H1 (cell line): ENCODE data around the gene RNF214. TPM values are rescaled to one million over a fixed set of nuclear protein-coding genes. Genes with fewer than 3 reads are reported as not detected.

Source experiments
- CTCF ChIA-PET: fragments of 300-600 bp; sonication (Branson Sonifier 250); formaldehyde crosslinking; loops from one replicate; lab custom pipeline; 2021; ENCODE audit not compliant: partially characterized antibody; lab: Charles Lee
- POLR2A ChIA-PET: fragments of 300-600 bp; sonication (Branson Sonifier 250); formaldehyde crosslinking; loops from one replicate; lab custom pipeline; 2021; ENCODE audit warnings: inconsistent platforms; ENCODE audit not compliant: partially characterized antibody; lab: Charles Lee
- DNase-seq, 2 experiments: peaks; one replicate each; pipeline versions ENCODE4 v3.0.0 to v3.0.0-alpha.2; 2010 to 2022; ENCODE audit warnings: low spot score in 2 of 2, low read depth in 1 of 2, mixed read lengths in 1 of 2
- FAIRE-seq: peaks from 2 replicates; lab custom pipeline; 2011; peaks lifted over from hg19 to GRCh38; lab: Jason Lieb, UNC
- H2AFZ ChIP-seq: 2 replicates; pipeline ENCODE4 v1.8.1; 2012; ENCODE audit warnings: low read length, inconsistent platforms
- H2AK5ac ChIP-seq: 2 replicates; pipeline ENCODE4 v1.6.1; 2013; ENCODE audit warnings: low read depth, low read length
- H2BK120ac ChIP-seq: replicated peaks from 2 replicates; pipeline ENCODE3; 2013; ENCODE audit warnings: low read depth, low read length, inconsistent platforms
- H2BK12ac ChIP-seq: 2 replicates; pipeline ENCODE4 v1.6.1; 2013; ENCODE audit warnings: low read depth, low read length
- H2BK15ac ChIP-seq: 2 replicates; pipeline ENCODE4 v1.6.1; 2013; ENCODE audit warnings: low read length
- H2BK20ac ChIP-seq: 2 replicates; pipeline ENCODE4 v1.6.1; 2013; ENCODE audit warnings: low read length
- H2BK5ac ChIP-seq: 2 replicates; pipeline ENCODE4 v1.6.1; 2013; ENCODE audit warnings: low read depth, low read length
- H3K14ac ChIP-seq: 2 replicates; pipeline ENCODE4 v1.6.1; 2013; ENCODE audit warnings: inconsistent platforms; ENCODE audit not compliant: insufficient read length
- H3K18ac ChIP-seq: 2 replicates; pipeline ENCODE4 v1.6.1; 2013; ENCODE audit warnings: low read length; ENCODE audit errors: extremely low read depth
- H3K23ac ChIP-seq: 2 replicates; pipeline ENCODE4 v1.6.1; 2013; ENCODE audit warnings: inconsistent platforms; ENCODE audit not compliant: insufficient read length
- H3K23me2 ChIP-seq: 2 replicates; pipeline ENCODE4 v1.6.1; 2013; ENCODE audit warnings: low read depth, low read length
- H3K27ac ChIP-seq: 2 replicates; pipeline ENCODE4 v1.6.1; 2011; ENCODE audit warnings: low read depth, low read length, inconsistent platforms
- H3K27me3 ChIP-seq, 4 experiments: replicated peaks in 1 of 4; 1 replicate in 1 of 4; 2 replicates in 3 of 4; pipeline versions ENCODE4 v1.6.1 to v1.8.1; 2011 to 2013; ENCODE audit warnings: low read length in 3 of 4, mild to moderate bottlenecking in 3 of 4, inconsistent platforms in 2 of 4, mixed read lengths in 2 of 4, moderate library complexity in 1 of 4; ENCODE audit not compliant: control insufficient read depth in 3 of 4, insufficient read depth in 3 of 4; ENCODE audit errors: extremely low read depth in 1 of 4
- H3K36me3 ChIP-seq, 4 experiments: 2 replicates each; pipeline versions ENCODE4 v1.6.1 to v1.8.1; 2011 to 2013; ENCODE audit warnings: mild to moderate bottlenecking in 4 of 4, low read length in 3 of 4, moderate library complexity in 2 of 4, control low read depth in 1 of 4, inconsistent platforms in 1 of 4; ENCODE audit not compliant: insufficient read depth in 4 of 4, control insufficient read depth in 2 of 4
- H3K4ac ChIP-seq: replicated peaks from 2 replicates; pipeline ENCODE3; 2013; ENCODE audit warnings: low read length, low read depth, mixed read lengths, inconsistent platforms; ENCODE audit not compliant: insufficient read length
- H3K4me1 ChIP-seq, 4 experiments: replicated peaks in 1 of 4; 1 replicate in 1 of 4; 2 replicates in 3 of 4; pipeline versions ENCODE4 v1.6.1 to v1.8.1; 2011 to 2013; ENCODE audit warnings: low read length in 3 of 4, inconsistent platforms in 2 of 4, mixed read lengths in 1 of 4; ENCODE audit not compliant: insufficient read depth in 4 of 4, control insufficient read depth in 3 of 4
- H3K4me2 ChIP-seq, 2 experiments: 2 replicates each; pipeline versions ENCODE4 v1.6.1 to v1.8.1; 2011 to 2013; ENCODE audit warnings: low read depth in 2 of 2, low read length in 2 of 2, control low read depth in 1 of 2, inconsistent platforms in 1 of 2, mild to moderate bottlenecking in 1 of 2; ENCODE audit not compliant: insufficient read depth in 1 of 2
- H3K4me3 ChIP-seq, 4 experiments: fragments of 200-600, 300-600 bp in 1 of 4; sonication (generic), shearing (Covaris generic), sonication (Bioruptor Twin) in 1 of 4; 2 replicates each; pipeline versions ENCODE4 v1.5.1 to v1.8.1; 2011 to 2016; ENCODE audit warnings: low read length in 4 of 4, low read depth in 3 of 4, control low read depth in 2 of 4, inconsistent platforms in 2 of 4, mild to moderate bottlenecking in 2 of 4, mixed read lengths in 1 of 4, moderate library complexity in 1 of 4; ENCODE audit not compliant: insufficient read depth in 2 of 4; ENCODE audit errors: extremely low read depth in 1 of 4
- H3K56ac ChIP-seq: replicated peaks from 2 replicates; pipeline ENCODE3; 2013; ENCODE audit warnings: low read depth, mild to moderate bottlenecking, mixed read lengths, low read length, inconsistent platforms; ENCODE audit not compliant: insufficient read length
- H3K79me1 ChIP-seq: 2 replicates; pipeline ENCODE4 v1.6.1; 2013; ENCODE audit warnings: low read depth, low read length, control low read depth
- H3K79me2 ChIP-seq, 2 experiments: 2 replicates each; pipeline versions ENCODE4 v1.6.1 to v1.8.1; 2012 to 2013; ENCODE audit warnings: low read length in 2 of 2, mild to moderate bottlenecking in 2 of 2, inconsistent platforms in 1 of 2; ENCODE audit not compliant: insufficient read depth in 2 of 2, control insufficient read depth in 1 of 2
- H3K9ac ChIP-seq, 4 experiments: replicated peaks in 1 of 4; 1 replicate in 1 of 4; 2 replicates in 3 of 4; pipeline versions ENCODE4 v1.6.1 to v1.8.1; 2011 to 2013; ENCODE audit warnings: low read depth in 3 of 4, low read length in 3 of 4, control low read depth in 2 of 4, mild to moderate bottlenecking in 2 of 4, moderate library complexity in 2 of 4, inconsistent platforms in 1 of 4; ENCODE audit errors: extremely low read depth in 1 of 4
- H3K9me3 ChIP-seq, 2 experiments: 2 replicates each; pipeline versions ENCODE4 v1.6.1 to v1.8.1; 2012 to 2013; ENCODE audit warnings: mild to moderate bottlenecking in 2 of 2, moderate library complexity in 2 of 2, control low read depth in 1 of 2, inconsistent platforms in 1 of 2, low read depth in 1 of 2, low read length in 1 of 2, mixed read lengths in 1 of 2; ENCODE audit not compliant: insufficient read depth in 2 of 2
- H4K20me1 ChIP-seq, 2 experiments: replicated peaks in 1 of 2; 2 replicates each; pipeline versions ENCODE3 to v1.8.1; 2011 to 2013; ENCODE audit warnings: inconsistent platforms in 2 of 2, low read length in 2 of 2, mild to moderate bottlenecking in 1 of 2; ENCODE audit not compliant: insufficient read depth in 2 of 2, control insufficient read depth in 1 of 2
- H4K5ac ChIP-seq: 2 replicates; pipeline ENCODE4 v1.6.1; 2013; ENCODE audit warnings: low read length, low read depth, mixed read lengths, inconsistent platforms; ENCODE audit not compliant: insufficient read length
- H4K8ac ChIP-seq: 2 replicates; pipeline ENCODE4 v1.8.0; 2013; ENCODE audit warnings: mild to moderate bottlenecking, moderate library complexity, low read length, inconsistent platforms; ENCODE audit not compliant: insufficient read depth; ENCODE audit errors: extremely low read depth
- H4K91ac ChIP-seq: replicated peaks from 2 replicates; pipeline ENCODE3; 2013; ENCODE audit warnings: low read length, mixed read lengths, inconsistent platforms; ENCODE audit not compliant: insufficient read length
- BCL11A ChIP-seq, 2 experiments: IDR thresholded peaks; one replicate each; pipeline ENCODE4 v1.6.1; 2011; ENCODE audit warnings: low read depth in 2 of 2, low read length in 2 of 2, mild to moderate bottlenecking in 2 of 2
- CTBP2 ChIP-seq: IDR thresholded peaks from 2 replicates; pipeline ENCODE4 v1.7.0; 2011; ENCODE audit warnings: borderline replicate concordance, mild to moderate bottlenecking, moderate library complexity, mixed read lengths, low read length; ENCODE audit not compliant: insufficient read depth, insufficient read length
- HDAC2 ChIP-seq, 2 experiments: fragments of 300-600 bp in 1 of 2; sonication (generic) in 1 of 2; IDR thresholded peaks; 2 replicates each; pipeline ENCODE4 v1.6.1; 2011 to 2012; ENCODE audit warnings: low read depth in 2 of 2, low read length in 2 of 2, mild to moderate bottlenecking in 2 of 2, moderate library complexity in 2 of 2, borderline replicate concordance in 1 of 2, inconsistent platforms in 1 of 2
- JUN ChIP-seq: IDR thresholded peaks from 2 replicates; pipeline ENCODE4 v1.6.1; 2011; ENCODE audit warnings: low read depth, mild to moderate bottlenecking, improper control_type of control experiment, low read length
- KDM5A ChIP-seq: fragments of 200-600 bp; IDR thresholded peaks from 2 replicates; pipeline ENCODE4 v1.7.1; 2012; ENCODE audit warnings: mild to moderate bottlenecking, low read length, inconsistent platforms, mixed read lengths
- POU5F1 ChIP-seq: IDR thresholded peaks from 2 replicates; pipeline ENCODE4 v1.6.1; 2011; ENCODE audit warnings: low read depth, mild to moderate bottlenecking, low read length, moderate library complexity
- RAD21 ChIP-seq, 2 experiments: IDR thresholded peaks in 1 of 2; conservative IDR thresholded peaks in 1 of 2; 2 replicates each; pipeline ENCODE4 v1.6.1; 2011; ENCODE audit warnings: low read depth in 2 of 2, low read length in 2 of 2, improper control_type of control experiment in 1 of 2, inconsistent platforms in 1 of 2, mild to moderate bottlenecking in 1 of 2, moderate library complexity in 1 of 2
- RBBP5 ChIP-seq: IDR thresholded peaks from 2 replicates; pipeline ENCODE4 v1.7.1; 2012; ENCODE audit warnings: low read depth, mild to moderate bottlenecking, inconsistent platforms, low read length, moderate library complexity, borderline replicate concordance
- RXRA ChIP-seq: IDR thresholded peaks from 2 replicates; pipeline ENCODE4 v1.6.1; 2011; ENCODE audit warnings: low read depth, mild to moderate bottlenecking, low read length, moderate library complexity; ENCODE audit not compliant: insufficient read depth
- SIRT6 ChIP-seq: IDR thresholded peaks from one replicate; pipeline ENCODE4 v1.7.1; 2012; ENCODE audit warnings: low read length, inconsistent platforms
- SP2 ChIP-seq: IDR thresholded peaks from 2 replicates; pipeline ENCODE4 v1.6.1; 2012; ENCODE audit warnings: mild to moderate bottlenecking, low read length, inconsistent platforms
- SP4 ChIP-seq: IDR thresholded peaks from 2 replicates; pipeline ENCODE4 v1.6.1; 2012; ENCODE audit warnings: low read length, inconsistent platforms
- TAF1 ChIP-seq: IDR thresholded peaks from 2 replicates; pipeline ENCODE4 v1.6.1; 2011; ENCODE audit warnings: mild to moderate bottlenecking, low read depth, low read length
- TAF7 ChIP-seq: optimal IDR thresholded peaks from 2 replicates; pipeline ENCODE3; 2011; ENCODE audit warnings: low read depth, mild to moderate bottlenecking, inconsistent platforms, low read length, moderate library complexity, borderline replicate concordance
- TCF12 ChIP-seq: IDR thresholded peaks from 2 replicates; pipeline ENCODE4 v1.6.1; 2011; ENCODE audit warnings: low read depth, mild to moderate bottlenecking, low read length
- WGBS, 2 experiments: shearing (Covaris generic) in 1 of 2; methylation state at CpG; one replicate each; pipeline versions ENCODE4 v1.1.6 to v1.1.7; 2013 to 2015; ENCODE audit warnings: low lambda C conversion rate in 2 of 2, mixed read lengths in 2 of 2, inconsistent platforms in 1 of 2, low coverage in 1 of 2, missing lambda C conversion rate in 1 of 2; ENCODE audit not compliant: insufficient replicate concordance in 2 of 2, insufficient coverage in 1 of 2, insufficient read length in 1 of 2; ENCODE audit errors: extremely low coverage in 1 of 2, missing lambda C conversion rate in 1 of 2; 5-methylcytosine and 5-hydroxymethylcytosine counted together
- polyA plus RNA-seq, 7 experiments: library from polyadenylated mRNA; depleted of rRNA in 3 of 7; stranded (reverse) in 5 of 7; unstranded in 2 of 7; fragments of >200 nt in 5 of 7; fragments of 200-250 nt in 2 of 7; gene quantifications; 1 replicate in 5 of 7; 2 replicates in 1 of 7; 4 replicates in 1 of 7; pipeline versions ENCODE4 v1.2.1 to v1.2.3, GENCODE V29; 2011 to 2013; ENCODE audit warnings: missing spikeins in 2 of 7, mixed read lengths in 2 of 7
- total RNA-seq: library from RNA; stranded (reverse); fragmentation: NEBNext Ultra II Directional; extraction: Animal tissue kit (Norgen Biotek cat#: 25700); gene quantifications from 2 replicates; pipeline ENCODE4 v1.2.1, GENCODE V29; 2021

RNF214 gene
- total and polyA plus RNA-seq, 2 of the 8 experiments (the other 6 are each of a cell fraction or from before 2014, with no cell fraction given), result 34.9 to 35.6 TPM

GRCh38 chr11:117269856-117270255 is 37.4 kb downstream of the RNF214 start:
- Histone ChIP-seq H2BK120ac (no peak overlapping the region), H3K4ac (no peak overlapping the region), H3K9me3 (no peaks in the 10 kb centered on the region), H3K56ac (no peak overlapping the region), H2BK20ac (no peak overlapping the region), H2BK15ac (no peak overlapping the region), H3K4me1 (no peaks in the 10 kb centered on the region), H3K23me2 (no peaks in the 10 kb centered on the region; the same call in 1 of the 2 replicates), H3K4me2 (no peak overlapping the region), H2BK5ac (no peak overlapping the region), H3K9ac (no peak overlapping the region), H3K27ac (no peak overlapping the region), H2AK5ac (no peak overlapping the region), H3K18ac (no peak overlapping the region), H4K20me1 (no peaks in the 10 kb centered on the region), H3K79me2 (no peaks in the 10 kb centered on the region), H4K91ac (no peak overlapping the region), H4K5ac (no peak overlapping the region), H3K36me3 (peaks cover 0 to 3% (median 0%) of the 10 kb centered on the region in 4 experiments; a peak in 3 of 8 replicates), H3K27me3 (no peaks in the 10 kb centered on the region), H2AFZ (no peak overlapping the region), H3K79me1 (no peaks in the 10 kb centered on the region), H2BK12ac (no peak overlapping the region), H3K23ac (no peak overlapping the region), H4K8ac (no peak overlapping the region), H3K4me3 (no peak overlapping the region), H3K14ac (no peak overlapping the region)
- FAIRE-seq (no peak), DNase-seq (no peak)
- ChIA-PET CTCF (no interaction called here), POLR2A (no interaction called here)
- WGBS, 2 experiments, result 89% methylated on average over 2 of the region's 2 CpGs; no CpG with 5 or more reads in 1 of the 2 experiments
- TF ChIP-seq HDAC2 (IDR thresholded peaks at IDR 0.05; ENCODE audit: borderline replicate concordance in 1 of 2, low read depth in 2 of 2, low read length in 2 of 2) (no peak), TAF1 (no peak), RAD21 (IDR thresholded peaks at IDR 0.05 in 1 of 2, conservative IDR thresholded peaks at IDR 0.05 in 1 of 2; ENCODE audit: low read depth in 2 of 2, low read length in 2 of 2) (no peak), SP2 (no peak), BCL11A (IDR thresholded peaks at IDR 0.05; ENCODE audit: low read depth in 2 of 2, low read length in 2 of 2) (no peak), SIRT6 (no peak), RBBP5 (no peak), CTBP2 (no peak), KDM5A (no peak), JUN (no peak), SP4 (no peak), TAF7 (no peak), POU5F1 (no peak), TCF12 (no peak), RXRA (no peak)
